Activated CD4-positive, alpha-beta T cell treated with anti-CD3 and anti-CD28 coated beads, Interleukin-2, amount 10 ng/mL, durations not matched to agents 7 days and 5 days (primary cell): ENCODE measurements around the gene TBC1D25. TPM values are rescaled to one million over a fixed set of nuclear protein-coding genes. Genes with fewer than 3 reads are reported as not detected.
A peak's percentile ranks its signal among the peaks of the same experiment; 100 is the strongest.

Source experiments
- CTCF ChIA-PET: fragments of 350-600 bp; sonication (Branson Sonifier 250); formaldehyde crosslinking; loops from one replicate; lab custom pipeline; 2021; ENCODE audit warnings: antibody characterized with exemption; lab: Charles Lee
- POLR2A ChIA-PET: fragments of 350-600 bp; sonication (Branson Sonifier 250); formaldehyde crosslinking; loops from one replicate; lab custom pipeline; 2021; ENCODE audit warnings: antibody characterized with exemption; lab: Charles Lee
- DNase-seq: peaks from one replicate; pipeline ENCODE4 v3.0.0-alpha.2; 2020
- H3K27ac Mint-ChIP-seq: one replicate; pipeline ENCODE4 v1.8.0; 2021; ENCODE audit warnings: mild to moderate bottlenecking, moderate library complexity, mixed read lengths
- H3K27me3 Mint-ChIP-seq: one replicate; pipeline ENCODE4 v1.8.0; 2021; ENCODE audit warnings: mixed read lengths
- H3K36me3 Mint-ChIP-seq: one replicate; pipeline ENCODE4 v1.8.0; 2021; ENCODE audit warnings: low read depth, mixed read lengths
- H3K4me1 Mint-ChIP-seq: one replicate; pipeline ENCODE4 v1.8.0; 2021; ENCODE audit warnings: mixed read lengths
- H3K4me3 Mint-ChIP-seq: one replicate; pipeline ENCODE4 v1.8.0; 2021; ENCODE audit warnings: mild to moderate bottlenecking, moderate library complexity, mixed read lengths
- H3K9me3 Mint-ChIP-seq: one replicate; pipeline ENCODE4 v1.8.0; 2021; ENCODE audit warnings: mixed read lengths
- total RNA-seq, 2 experiments: library from RNA; stranded (reverse); gene quantifications; one replicate each; pipeline ENCODE4 v1.2.3, GENCODE V29; 2021

TBC1D25 gene
- 10 to 100 TPM; 19.5 to 20.4 TPM for total RNA-seq

DNA sequence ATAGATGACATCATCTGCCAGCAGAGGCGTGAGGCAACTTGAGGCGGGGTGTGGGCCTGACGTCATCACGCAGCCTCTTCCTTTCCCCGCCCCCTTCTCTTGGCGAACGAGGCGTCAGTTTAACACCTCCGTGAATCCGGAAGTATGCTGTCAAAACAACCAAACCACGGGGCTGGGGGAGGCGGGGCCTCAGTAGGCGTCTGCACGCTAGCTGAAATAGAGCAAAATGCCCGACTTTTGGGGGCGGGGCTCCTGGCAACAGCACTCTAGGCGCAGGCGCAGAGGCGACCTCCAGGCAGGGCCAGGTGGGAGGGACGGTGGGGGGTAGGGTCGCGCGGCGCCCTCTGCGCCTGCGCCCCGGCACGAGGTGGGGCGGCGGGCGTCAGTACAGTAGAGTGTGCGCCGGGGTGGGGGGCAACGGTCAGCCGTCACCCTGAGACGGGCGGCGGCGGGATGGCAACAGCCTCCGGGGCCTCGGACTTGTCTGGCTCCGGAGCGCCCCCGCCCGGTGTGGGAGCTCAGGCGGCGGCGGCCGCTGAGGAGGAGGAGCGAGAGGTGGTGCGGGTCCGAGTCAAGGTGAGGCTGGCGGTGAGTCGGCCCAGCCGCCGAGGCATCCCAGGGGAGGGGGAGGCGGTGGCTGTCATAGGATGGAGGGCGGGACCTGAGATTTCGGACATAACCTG lies at the start of gene TBC1D25:
Gene TBC1D25, plus strand, starts transcription at position 370 of the 683 bp plus-strand sequence. Its CDS starts 84 bp downstream, at position 454.
- H3K27me3 Mint-ChIP-seq, result no peaks in the 10 kb centered on the region
- peak within 1 kb of the TSS; percentile 92 for H3K4me3 Mint-ChIP-seq
- CTCF ChIA-PET, result interaction anchor here (0.6 to 1.7 kb wide), 14 partner anchors 8 to 689 kb away, joined by 3 to 9 read pairs (median 4); no protein-coding TSS in a partner anchor
- peak within 1 kb of the TSS; percentile 99 for H3K27ac Mint-ChIP-seq
- peak; percentile 97 for DNase-seq
- no peaks in the 10 kb centered on the region for H3K9me3 Mint-ChIP-seq
- H3K4me1 Mint-ChIP-seq, result peaks cover 24% of the 10 kb centered on the region
- peaks cover 11% of the 10 kb centered on the region for H3K36me3 Mint-ChIP-seq
- POLR2A ChIA-PET, result interaction anchor here (0.6 to 0.9 kb wide), 2 partner anchors 18 to 320 kb away, joined by 3 to 4 read pairs; partner anchors contain the start of gene EBP

DNA sequence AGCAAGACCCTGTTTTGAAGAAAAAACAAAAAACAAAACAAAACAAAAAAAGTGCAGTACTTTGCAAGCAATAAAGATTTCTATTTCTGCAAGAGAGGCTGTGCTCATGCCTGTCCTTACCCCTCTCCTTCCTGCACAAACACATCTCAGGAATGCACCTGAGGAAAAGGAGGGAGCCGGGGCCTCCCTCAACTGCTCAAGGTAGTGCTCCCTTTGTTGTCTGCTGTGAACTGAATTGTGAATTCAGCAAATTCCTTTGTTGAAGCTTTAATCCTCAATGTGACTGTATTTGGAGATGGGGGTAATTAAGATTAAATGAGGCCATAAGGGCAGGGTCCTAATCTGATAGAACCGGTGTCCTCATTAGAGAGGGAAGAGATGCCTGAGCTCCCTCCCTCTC lies 49.6 kb upstream of the TBC1D25 start:
- H3K36me3 Mint-ChIP-seq, result no peaks in the 10 kb centered on the region
- no peaks in the 10 kb centered on the region for H3K9me3 Mint-ChIP-seq
- no peaks in the 10 kb centered on the region for H3K27me3 Mint-ChIP-seq
- no peak overlapping the region for H3K4me3 Mint-ChIP-seq
- DNase-seq, result no peak
- no peaks in the 10 kb centered on the region for H3K4me1 Mint-ChIP-seq
- no peak overlapping the region for H3K27ac Mint-ChIP-seq
- CTCF ChIA-PET, result no interaction called here
- POLR2A ChIA-PET, result no interaction called here

DNA sequence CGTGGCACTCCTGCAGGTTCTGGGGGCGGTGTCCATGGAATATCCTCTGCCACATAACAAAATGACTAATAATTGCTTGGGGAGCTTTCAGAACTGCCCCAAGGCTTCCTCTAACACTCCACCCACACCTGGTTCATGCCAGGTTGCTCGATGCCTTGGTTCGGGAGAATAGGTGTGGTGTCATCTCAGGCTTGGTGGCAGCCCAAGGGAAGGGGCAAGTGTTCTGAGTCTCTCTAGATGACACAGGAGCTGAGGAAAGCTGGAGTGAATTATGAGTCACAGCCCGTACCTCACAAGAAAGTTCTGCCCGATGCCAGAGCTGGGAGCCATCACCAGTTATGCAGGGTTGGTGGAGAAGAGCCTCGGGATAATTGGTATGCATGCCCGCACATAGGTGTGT lies 48.9 kb upstream of the TBC1D25 start:
- no peak for DNase-seq
- H3K27me3 Mint-ChIP-seq, result no peaks in the 10 kb centered on the region
- H3K27ac Mint-ChIP-seq, result no peak overlapping the region
- no peaks in the 10 kb centered on the region for H3K36me3 Mint-ChIP-seq
- H3K4me1 Mint-ChIP-seq, result no peaks in the 10 kb centered on the region
- ChIA-PET POLR2A (no interaction called here), CTCF (no interaction called here)
- no peaks in the 10 kb centered on the region for H3K9me3 Mint-ChIP-seq
- H3K4me3 Mint-ChIP-seq, result no peak overlapping the region

DNA sequence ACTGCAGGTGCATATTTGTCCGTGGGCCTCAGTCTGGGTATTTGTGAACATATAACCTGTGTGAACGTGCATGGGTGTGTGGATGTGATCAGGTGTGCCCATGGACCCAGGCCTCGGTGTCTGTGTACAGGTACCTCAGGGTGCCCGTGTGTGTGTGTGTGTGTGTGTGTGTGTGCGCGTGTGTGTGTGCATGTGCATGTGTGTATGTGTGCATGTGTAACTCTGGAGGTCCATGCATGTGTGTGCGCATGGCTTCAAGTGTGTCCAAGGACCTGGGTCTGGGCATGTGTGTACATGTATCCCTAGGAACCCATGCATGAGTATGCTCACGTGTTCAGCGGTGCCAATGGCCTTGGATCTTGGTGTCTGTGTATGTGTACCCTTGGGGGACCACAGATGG lies 47.7 kb upstream of the TBC1D25 start:
- Mint-ChIP-seq H3K4me3 (no peak overlapping the region), H3K27ac (no peak overlapping the region), H3K4me1 (no peaks in the 10 kb centered on the region), H3K27me3 (no peaks in the 10 kb centered on the region), H3K36me3 (no peaks in the 10 kb centered on the region), H3K9me3 (no peaks in the 10 kb centered on the region)
- DNase-seq, result no peak
- ChIA-PET CTCF (no interaction called here), POLR2A (no interaction called here)

- Mint-ChIP-seq H3K27ac (no peak overlapping the region), H3K27me3 (no peaks in the 10 kb centered on the region), H3K36me3 (no peaks in the 10 kb centered on the region), H3K4me1 (no peaks in the 10 kb centered on the region), H3K4me3 (no peak overlapping the region), H3K9me3 (no peaks in the 10 kb centered on the region)
- ChIA-PET POLR2A (no interaction called here), CTCF (interaction anchor here (0.6 kb wide), 1 partner anchor 588 kb away, joined by 3 read pairs; no protein-coding TSS in a partner anchor)
- DNase-seq, result no peak
These were observed 47.1 kb upstream of the TBC1D25 start for GRCh38 chrX:48492293-48492910.

DNA sequence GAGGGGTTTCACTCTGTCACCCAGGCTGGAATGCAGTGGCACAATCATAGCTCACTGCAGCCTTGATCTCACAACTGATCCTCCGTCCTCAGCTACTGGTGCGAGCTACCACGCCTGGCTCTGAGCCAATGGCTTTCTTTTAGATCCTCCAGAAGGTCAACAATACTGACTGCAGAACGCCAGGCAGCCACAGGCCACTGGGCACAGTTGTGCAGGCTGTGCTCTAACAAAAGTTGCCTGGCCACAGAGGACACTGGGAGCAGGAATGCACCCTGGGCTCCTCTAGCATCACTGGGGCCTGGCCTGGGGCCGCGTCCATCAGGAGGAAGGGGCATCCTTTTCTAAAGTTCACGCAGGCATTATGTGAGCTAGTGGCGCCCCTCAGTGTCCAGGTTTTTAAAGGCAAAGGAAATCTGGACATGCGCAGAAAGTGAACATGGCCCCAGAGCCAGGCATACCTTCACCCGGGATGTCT lies 45.6 kb upstream of the TBC1D25 start:
- no peak overlapping the region for H3K27ac Mint-ChIP-seq
- CTCF ChIA-PET, result interaction anchor here (0.6 to 1.4 kb wide), 7 partner anchors 13 to 562 kb away, joined by 3 to 5 read pairs (median 3); no protein-coding TSS in a partner anchor
- no peaks in the 10 kb centered on the region for H3K9me3 Mint-ChIP-seq
- no peaks in the 10 kb centered on the region for H3K36me3 Mint-ChIP-seq
- POLR2A ChIA-PET, result no interaction called here
- DNase-seq, result peak; percentile 16
- no peak overlapping the region for H3K4me3 Mint-ChIP-seq
- no peaks in the 10 kb centered on the region for H3K4me1 Mint-ChIP-seq
- no peaks in the 10 kb centered on the region for H3K27me3 Mint-ChIP-seq

DNA sequence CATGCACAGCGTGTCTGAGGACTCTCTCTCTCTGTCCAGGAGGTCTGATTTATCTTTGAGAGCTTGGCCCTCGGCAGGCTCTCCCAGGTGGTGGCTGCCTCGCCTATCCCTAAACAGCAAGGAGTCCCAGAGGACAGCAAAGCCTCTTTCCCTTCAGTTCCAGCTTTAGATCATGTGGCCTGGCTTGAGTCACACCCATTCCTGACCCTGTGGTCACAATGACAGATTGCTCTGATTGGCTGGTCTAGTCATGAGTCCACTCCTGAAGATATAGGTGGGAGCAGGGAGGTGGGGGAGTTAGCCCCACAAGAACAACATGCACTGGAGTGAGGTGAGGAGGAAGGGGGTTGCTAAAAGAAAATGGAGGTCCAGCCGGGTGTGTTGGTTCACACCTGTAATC lies 42.9 kb upstream of the TBC1D25 start:
- Mint-ChIP-seq H3K4me1 (no peaks in the 10 kb centered on the region), H3K36me3 (no peaks in the 10 kb centered on the region), H3K27ac (no peak overlapping the region), H3K9me3 (no peaks in the 10 kb centered on the region), H3K27me3 (no peaks in the 10 kb centered on the region), H3K4me3 (no peak overlapping the region)
- POLR2A ChIA-PET, result no interaction called here
- CTCF ChIA-PET, result interaction anchor here (0.6 kb wide), 1 partner anchor 1383 kb away, joined by 5 read pairs; no protein-coding TSS in a partner anchor
- DNase-seq, result no peak

DNA sequence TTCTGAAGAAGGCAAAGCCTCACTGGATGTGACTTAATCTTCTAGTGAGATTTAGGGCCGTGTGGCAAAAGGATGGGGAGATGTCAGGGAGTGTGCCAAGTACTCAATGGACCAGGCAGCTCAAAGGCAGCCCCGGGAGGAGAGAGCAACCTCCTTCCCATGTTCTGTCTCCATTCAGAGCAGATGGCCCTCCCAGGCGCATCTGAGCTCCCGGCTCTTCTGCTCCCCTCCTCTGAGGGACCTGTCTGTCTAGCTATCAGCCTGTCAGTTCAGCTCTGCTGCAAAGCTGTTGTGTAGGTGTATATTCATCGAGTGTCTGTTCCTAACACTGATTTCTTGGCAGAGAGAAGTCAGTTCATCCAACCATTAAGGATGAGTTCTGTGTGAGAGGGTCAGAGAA lies 41.6 kb upstream of the TBC1D25 start:
- H3K27me3 Mint-ChIP-seq, result no peaks in the 10 kb centered on the region
- ChIA-PET CTCF (interaction anchor here (0.7 kb wide), 1 partner anchor 287 kb away, joined by 4 read pairs; no protein-coding TSS in a partner anchor), POLR2A (no interaction called here)
- no peaks in the 10 kb centered on the region for H3K4me1 Mint-ChIP-seq
- H3K9me3 Mint-ChIP-seq, result no peaks in the 10 kb centered on the region
- no peaks in the 10 kb centered on the region for H3K36me3 Mint-ChIP-seq
- no peak overlapping the region for H3K4me3 Mint-ChIP-seq
- no peak overlapping the region for H3K27ac Mint-ChIP-seq
- DNase-seq, result no peak

DNA sequence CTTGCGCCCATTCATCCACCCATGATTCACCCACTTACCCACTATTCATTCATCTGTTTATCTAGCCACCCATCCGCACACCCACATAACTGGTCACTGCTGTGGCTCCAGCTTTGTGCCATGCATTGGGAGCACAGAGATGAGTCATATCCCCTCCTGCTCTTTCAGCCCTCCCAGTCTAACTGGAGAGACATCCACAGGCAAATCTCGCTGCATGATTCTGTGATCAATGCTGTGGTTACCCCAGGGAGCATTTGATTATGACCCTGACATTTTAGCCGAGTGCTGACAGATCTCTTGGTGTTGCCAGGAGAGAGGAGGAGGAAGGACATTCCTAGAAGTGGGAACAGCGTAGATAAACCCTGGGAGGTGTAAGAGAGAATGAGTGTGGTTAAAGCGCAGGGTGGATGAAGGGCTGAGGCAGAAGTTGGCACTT lies 41.1 kb upstream of the TBC1D25 start:
- H3K4me3 Mint-ChIP-seq, result no peak overlapping the region
- POLR2A ChIA-PET, result no interaction called here

GRCh38 chrX:48504261-48504660 lies 35.3 kb upstream of the TBC1D25 start:
- Mint-ChIP-seq H3K27ac (peak overlapping the region; percentile 19), H3K4me1 (peaks cover 6% of the 10 kb centered on the region)

More for the DNA sequence above, 41.1 kb upstream of the TBC1D25 start:
- Mint-ChIP-seq H3K27me3 (no peaks in the 10 kb centered on the region), H3K9me3 (no peaks in the 10 kb centered on the region), H3K4me1 (no peaks in the 10 kb centered on the region), H3K27ac (no peak overlapping the region), H3K36me3 (no peaks in the 10 kb centered on the region)
- no peak for DNase-seq
- CTCF ChIA-PET, result no interaction called here

GRCh38 chrX:48505481-48505880 lies 34.0 kb upstream of the TBC1D25 start:
- no peak for DNase-seq
- Mint-ChIP-seq H3K4me1 (peaks cover 18% of the 10 kb centered on the region), H3K27me3 (no peaks in the 10 kb centered on the region), H3K27ac (no peak overlapping the region), H3K4me3 (no peak overlapping the region), H3K36me3 (peaks cover 4% of the 10 kb centered on the region), H3K9me3 (no peaks in the 10 kb centered on the region)
- POLR2A ChIA-PET, result no interaction called here
- CTCF ChIA-PET, result no interaction called here

More at GRCh38 chrX:48504261-48504660, 35.3 kb upstream of the TBC1D25 start:
- no peak overlapping the region for H3K4me3 Mint-ChIP-seq
- no peaks in the 10 kb centered on the region for H3K9me3 Mint-ChIP-seq
- peaks cover under 1% of the 10 kb centered on the region for H3K36me3 Mint-ChIP-seq
- ChIA-PET CTCF (interaction anchor here (0.6 kb wide), 2 partner anchors 658 to 1189 kb away, joined by 3 read pairs; no protein-coding TSS in a partner anchor), POLR2A (no interaction called here)
- H3K27me3 Mint-ChIP-seq, result no peaks in the 10 kb centered on the region
- DNase-seq, result no peak

GRCh38 chrX:48507246-48507645 lies 32.3 kb upstream of the TBC1D25 start:
- no peaks in the 10 kb centered on the region for H3K9me3 Mint-ChIP-seq
- no peak for DNase-seq
- no peak overlapping the region for H3K4me3 Mint-ChIP-seq
- H3K27me3 Mint-ChIP-seq, result no peaks in the 10 kb centered on the region
- ChIA-PET CTCF (interaction anchor here (1.2 kb wide), 1 partner anchor 13 kb away, joined by 3 read pairs; no protein-coding TSS in a partner anchor), POLR2A (no interaction called here)
- no peak overlapping the region for H3K27ac Mint-ChIP-seq
- H3K36me3 Mint-ChIP-seq, result peaks cover 6% of the 10 kb centered on the region
- peaks cover 33% of the 10 kb centered on the region for H3K4me1 Mint-ChIP-seq
